ENCODE data around the gene DNER.

The DNER gene

GRCh38 chr2:229486673-229487072 lies 227.7 kb downstream of the DNER start:
- FAIRE-seq = no peak

DNA sequence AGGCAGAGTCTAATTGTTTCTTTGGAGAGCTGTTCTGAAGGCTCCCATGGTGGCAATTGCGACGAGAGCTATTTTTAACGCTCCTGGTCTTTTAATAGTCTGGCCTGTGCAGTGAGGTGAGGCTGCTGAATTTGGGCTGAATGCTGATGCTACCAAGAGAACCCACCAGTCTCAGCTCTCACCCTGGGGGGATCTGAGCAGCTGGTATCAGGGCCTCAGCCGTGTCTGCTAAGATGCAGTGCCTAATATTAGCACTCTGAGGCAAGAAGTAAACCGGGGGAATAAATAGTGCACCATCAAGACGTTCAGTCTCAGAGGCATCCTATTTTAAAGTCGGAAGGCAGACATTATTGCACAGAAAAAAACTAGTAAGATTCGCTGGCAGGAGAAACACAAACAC lies 228.5 kb downstream of the DNER start:
- no peak for FAIRE-seq

GRCh38 chr2:229477269-229477755 lies 237.0 kb downstream of the DNER start:
- no peak for FAIRE-seq

DNA sequence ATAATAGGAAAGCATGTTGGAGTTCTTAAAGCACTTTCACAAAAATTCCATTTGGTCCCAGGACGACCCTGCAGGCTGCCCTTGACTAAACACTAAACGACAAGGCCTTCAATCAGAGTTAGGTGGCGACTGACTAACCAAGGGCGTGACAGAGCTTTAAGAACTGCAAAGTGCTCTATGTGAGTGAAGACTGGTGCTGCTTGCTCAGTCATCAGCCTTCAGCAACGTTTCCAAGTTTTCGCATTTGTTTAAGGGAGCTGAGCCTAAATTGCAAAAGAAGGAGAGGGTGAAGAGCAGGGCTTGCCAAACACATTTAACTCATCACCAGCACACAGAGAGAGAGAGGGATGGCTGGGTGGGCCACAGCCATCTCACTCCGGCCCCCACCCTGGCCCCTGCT lies 238.6 kb downstream of the DNER start:
- no peak for FAIRE-seq

DNA sequence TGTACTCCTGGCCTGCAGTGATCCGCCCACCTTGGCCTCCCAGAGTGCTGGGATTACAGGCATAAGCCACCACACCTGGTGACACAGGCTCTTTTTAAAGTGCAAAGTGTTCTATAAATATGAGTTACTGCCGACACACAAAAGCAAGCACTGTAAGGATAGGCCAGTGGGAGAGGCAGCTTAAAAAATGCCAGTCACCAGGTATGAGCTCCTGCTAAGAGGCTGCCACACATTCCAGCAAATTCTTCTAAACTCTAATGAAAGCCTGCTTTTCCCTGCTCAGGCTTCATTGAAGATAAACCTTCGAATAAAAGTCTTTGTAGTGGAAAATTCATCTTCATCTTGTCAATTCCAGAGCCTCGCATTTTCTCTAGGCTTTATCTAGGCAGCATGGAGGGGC lies 240.2 kb downstream of the DNER start:
- FAIRE-seq = no peak

DNA sequence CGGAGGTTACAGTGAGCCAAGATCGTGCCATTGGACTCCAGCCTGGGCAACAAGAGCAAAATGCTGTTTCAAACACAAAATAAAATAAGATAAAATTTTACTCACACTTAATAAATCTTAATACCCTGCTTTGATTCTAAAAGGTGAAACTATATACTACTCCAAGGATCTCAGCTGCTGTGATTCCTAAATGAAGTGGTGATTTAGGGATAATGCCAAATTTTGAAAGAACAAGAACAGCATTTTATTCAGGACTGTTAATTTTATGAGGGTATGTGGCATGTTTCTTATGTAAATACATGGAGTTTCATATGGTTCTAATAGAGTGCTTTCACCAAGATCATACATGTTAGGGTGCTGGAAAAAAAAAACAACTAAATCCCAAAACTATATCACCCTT lies 243.6 kb downstream of the DNER start:
- FAIRE-seq = no peak

DNA sequence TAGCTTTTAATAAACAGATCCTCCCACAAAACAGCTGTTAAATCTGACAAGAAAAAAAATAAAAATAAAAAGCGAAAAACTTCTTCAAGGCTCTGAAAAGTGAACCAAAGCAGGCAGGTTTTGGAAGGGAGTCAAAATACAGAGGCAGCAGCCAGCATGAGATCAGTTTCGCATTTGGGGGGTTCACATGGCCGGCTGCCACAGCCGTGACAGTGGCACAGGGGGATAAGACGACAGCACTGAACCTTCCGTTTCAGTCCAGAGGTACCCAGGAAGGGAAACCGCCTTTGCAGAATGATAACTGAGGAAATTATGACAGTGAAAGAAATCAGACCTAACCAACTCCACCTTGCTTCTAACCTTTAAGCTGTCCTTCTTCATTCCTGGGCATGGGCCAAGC lies 246.6 kb downstream of the DNER start:
- no peak for FAIRE-seq

- FAIRE-seq = no peak
Observed at GRCh38 chr2:229463841-229464346, 250.5 kb downstream of the DNER start.

DNA sequence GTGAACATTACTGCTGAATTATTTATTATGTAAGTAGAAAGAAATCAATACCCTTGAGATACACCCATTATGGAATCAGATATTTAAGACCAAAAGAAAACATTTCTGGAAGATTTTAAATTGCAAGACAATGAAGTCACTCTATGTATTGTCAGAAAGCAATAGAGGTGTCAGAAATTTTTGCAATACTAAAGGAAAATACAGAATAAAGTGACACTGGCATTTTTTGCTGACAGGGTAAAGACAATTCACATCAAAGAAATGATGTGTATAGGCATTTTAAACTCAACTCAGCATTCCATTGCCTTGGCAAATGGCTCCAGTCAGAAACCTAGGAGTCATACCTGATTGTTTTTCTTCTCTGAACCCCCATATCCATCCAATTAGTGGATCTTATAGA lies 252.2 kb downstream of the DNER start:
- no peak for FAIRE-seq

- FAIRE-seq = no peak
Observed at GRCh38 chr2:229456091-229456490, 258.3 kb downstream of the DNER start.

DNA sequence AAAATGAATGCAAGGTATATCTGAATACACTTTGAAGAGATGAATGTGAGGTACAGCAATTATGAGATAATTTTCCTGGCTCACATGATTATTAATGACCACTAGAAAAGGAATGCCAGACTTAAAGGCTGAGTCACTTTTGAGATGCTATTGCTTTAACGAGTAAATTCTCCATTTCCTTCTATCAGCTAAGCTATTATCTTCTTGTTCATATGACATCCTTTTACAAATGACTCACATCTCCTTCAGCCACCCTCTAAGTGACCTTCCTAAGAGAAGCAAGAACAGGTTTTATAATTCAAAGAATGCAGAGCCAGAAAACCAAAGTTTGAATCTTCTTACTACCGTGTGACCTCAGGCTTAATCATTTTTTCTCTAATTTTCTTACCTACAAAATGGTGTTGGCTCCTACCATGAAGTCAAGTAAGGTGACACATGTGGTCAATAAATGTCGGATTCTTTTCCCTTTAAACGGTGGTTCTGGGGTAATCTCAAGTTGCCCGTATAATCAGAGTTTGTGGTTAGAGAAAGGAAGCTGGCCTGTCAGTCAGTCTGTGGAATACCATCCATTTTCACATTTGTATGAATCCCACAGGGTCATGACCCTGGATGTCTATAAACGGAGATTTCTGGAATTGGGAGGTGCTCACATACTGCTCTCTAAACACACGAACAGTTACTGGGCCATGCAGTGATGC lies 259.3 kb downstream of the DNER start:
- no peak for FAIRE-seq

- FAIRE-seq = no peak
Observed at GRCh38 chr2:229453230-229453629, 261.1 kb downstream of the DNER start.

DNA sequence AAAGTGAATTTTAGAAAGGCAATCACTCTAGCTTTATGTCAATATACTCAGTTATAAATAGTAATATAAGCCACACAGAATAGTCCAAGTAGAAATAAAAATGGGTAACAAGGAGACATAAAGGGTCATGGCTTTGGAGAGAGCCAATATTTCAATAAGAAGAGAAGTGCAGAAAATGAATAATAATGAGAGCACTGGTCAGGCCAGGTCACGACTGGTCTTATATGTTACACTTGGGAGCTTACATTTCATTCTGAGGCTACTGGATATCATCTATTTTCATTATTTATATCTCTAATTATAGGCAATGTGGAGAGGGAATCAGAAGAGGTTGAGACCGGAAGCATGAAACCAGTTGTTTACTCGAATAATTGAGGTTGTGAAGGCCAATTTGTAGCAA lies 262.5 kb downstream of the DNER start:
- FAIRE-seq = no peak

DNA sequence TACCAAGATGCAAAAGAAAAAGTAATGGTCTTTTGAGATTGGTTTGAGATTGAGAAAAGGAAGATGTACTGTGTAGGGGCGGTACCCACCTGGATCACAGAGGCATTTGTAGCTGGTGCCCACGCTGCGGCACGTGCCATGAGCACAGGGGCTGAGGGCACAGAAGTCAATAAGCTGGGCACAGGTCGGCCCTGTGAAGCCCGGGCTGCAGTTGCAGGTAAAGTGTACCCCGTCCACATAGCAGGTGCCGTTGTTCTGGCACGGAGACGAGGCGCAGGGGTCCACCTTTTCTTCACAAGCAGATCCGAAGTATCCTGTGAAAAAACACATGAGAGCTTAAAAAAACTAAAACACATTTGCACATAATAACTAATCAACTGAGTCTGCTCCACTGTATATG lies 267.1 kb downstream of the DNER start:
- no peak for FAIRE-seq

- no peak for FAIRE-seq
Observed at GRCh38 chr2:229446350-229446749, 268.0 kb downstream of the DNER start.

DNA sequence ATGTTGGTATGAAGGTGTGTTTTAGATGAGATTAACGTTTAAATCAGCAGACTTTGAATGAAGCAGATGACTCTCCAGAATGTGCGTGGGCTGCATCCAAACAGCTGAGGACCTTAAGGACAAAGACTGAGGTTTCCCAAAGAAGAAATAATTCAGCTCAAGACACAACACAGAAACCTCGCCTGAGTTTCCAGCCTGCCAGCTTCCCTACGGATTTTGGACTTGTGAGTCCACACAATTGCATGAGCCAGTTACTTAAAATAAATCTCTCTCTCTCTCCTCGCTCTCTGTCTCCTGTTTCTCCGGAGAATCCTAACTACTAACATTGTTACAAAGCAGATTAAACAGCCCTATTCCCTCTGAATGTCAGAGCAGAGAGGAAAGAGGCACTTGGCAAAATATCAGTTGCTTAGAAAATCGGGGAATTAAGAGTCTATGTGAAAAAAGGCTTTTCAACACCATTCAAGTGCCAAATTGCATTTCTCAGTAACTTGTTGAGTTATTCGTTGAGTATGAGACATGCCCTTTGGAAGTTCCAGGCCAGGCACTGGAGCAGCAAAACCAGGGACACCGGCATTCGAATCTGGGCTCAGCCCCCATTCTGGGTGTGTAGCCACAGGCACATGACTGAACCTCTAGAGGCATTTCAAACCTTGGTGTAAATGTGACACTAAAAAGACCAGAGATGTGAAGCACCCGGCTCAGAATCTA lies 268.7 kb downstream of the DNER start:
- FAIRE-seq = no peak

DNA sequence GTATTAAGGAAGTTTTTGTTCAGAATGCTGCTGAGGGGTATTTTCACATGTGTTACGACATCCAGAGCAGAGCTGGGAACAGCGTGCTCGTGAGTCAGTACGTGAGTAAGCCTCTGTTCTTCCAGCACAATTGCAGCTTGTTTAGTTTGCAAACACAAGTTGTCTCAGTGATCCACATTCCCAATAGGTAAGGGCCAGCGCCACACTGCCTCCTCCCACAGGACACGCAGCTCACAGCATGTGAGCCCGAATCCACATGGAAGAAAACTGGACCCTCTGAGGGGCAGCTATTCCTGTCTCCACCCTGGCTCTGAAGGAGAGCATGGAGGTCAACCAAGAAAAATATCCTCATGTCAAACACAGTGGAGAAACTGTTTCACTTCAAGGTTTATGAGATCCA lies 269.3 kb downstream of the DNER start:
- no peak for FAIRE-seq

DNA sequence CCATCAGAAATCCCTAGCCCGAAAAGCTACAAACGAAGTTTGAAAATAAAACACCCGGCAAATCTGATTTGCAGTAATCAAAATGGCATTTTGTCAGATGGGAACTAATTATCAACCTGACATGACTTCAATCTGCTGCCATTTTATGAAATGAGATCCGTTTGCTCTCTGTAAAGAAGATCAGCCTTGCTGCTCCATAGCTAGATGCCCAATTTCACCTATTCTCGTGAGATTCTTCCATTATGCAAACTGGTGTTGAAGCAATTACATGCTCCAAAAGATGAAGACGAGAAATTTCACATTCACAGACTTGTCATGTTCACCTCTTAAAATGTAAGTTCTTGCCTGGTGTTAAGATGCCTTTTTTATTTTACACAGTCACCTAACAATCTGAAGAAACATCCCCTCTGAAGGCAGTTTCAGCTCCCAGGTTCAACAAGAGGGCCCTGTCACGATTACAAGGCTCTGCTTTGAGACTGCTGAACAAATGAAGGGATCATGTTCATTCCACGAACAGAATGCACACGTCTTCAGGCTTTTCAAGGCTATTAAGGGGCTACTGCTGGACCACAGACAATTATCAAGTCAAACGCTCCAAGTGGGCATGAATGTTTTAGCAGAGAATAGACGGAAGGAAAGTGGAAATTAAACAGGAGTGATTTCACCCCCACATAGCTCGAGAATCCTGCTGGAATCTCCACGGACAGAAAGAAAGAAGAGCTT lies 270.6 kb downstream of the DNER start:
- no peak for FAIRE-seq

DNA sequence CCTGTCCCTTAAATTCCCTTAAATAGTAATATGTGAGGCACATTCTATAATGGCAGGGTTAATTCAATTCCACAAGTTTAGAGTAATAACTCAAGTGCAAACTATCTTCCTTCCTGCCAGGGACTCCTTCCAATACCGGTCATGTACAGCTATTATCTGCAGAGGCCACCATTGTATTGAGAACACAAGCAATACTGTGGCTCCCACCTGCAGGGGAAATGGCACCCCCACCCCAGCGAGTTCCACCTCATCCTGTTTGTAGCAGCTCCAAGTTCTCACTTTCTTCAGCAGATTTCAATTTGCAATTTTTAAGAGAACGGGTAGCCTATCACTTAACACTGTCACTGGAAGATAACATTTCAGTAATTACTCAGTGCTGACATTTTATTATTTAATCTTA lies 271.2 kb downstream of the DNER start:
- FAIRE-seq = no peak

- FAIRE-seq = no peak
Observed at GRCh38 chr2:229438430-229439159, 275.8 kb downstream of the DNER start.

DNA sequence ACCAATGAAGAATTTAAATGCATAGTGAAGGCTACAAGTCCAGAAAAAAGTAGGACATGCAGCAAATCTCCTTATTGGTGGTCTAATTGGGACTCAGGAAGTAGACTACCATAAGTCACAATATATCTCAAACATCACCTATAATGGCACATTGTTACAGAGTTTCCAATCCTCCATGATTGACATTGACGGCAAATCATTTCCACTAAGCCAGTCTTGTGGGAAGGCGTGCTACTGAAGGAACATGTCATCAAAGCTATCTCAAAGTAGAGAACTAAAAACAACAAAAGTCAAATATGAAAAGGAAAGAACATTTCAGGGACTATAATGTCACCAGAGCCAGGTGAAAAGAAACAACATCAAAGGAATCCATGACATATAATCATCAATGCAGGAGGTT lies 276.9 kb downstream of the DNER start:
- FAIRE-seq = no peak

- FAIRE-seq = no peak
Observed at GRCh38 chr2:229434187-229434586, 280.2 kb downstream of the DNER start.

DNA sequence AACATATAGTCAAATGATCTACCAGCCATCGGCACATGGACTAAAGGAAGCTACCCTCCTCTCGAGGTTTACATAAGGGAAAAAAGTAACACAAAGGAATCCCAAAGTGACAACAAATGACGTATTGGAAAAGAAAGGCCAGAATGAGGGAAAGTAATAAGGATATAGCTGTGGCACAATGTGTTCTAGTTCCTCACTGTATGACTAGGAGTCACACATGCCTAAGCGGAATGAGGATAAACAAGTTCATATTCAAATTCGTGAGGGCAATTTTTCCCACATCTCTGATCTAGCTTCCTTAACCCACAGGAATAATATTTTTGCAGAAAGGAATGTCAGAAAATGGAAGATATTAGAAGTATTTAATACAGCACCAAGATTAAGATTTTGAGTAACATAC lies 281.0 kb downstream of the DNER start:
- FAIRE-seq = no peak
